ENCODE measurements around the gene CBX4. TPM values are rescaled to one million over a fixed set of nuclear protein-coding genes. Genes with fewer than 3 reads are reported as not detected.

CBX4 gene
- total and polyA plus RNA-seq, 2 of the 13 experiments (the other 11 are each of a cell fraction or from before 2014, with no cell fraction given): 25.8 to 50.8 TPM

- TF ChIP-seq, protein P1, sequence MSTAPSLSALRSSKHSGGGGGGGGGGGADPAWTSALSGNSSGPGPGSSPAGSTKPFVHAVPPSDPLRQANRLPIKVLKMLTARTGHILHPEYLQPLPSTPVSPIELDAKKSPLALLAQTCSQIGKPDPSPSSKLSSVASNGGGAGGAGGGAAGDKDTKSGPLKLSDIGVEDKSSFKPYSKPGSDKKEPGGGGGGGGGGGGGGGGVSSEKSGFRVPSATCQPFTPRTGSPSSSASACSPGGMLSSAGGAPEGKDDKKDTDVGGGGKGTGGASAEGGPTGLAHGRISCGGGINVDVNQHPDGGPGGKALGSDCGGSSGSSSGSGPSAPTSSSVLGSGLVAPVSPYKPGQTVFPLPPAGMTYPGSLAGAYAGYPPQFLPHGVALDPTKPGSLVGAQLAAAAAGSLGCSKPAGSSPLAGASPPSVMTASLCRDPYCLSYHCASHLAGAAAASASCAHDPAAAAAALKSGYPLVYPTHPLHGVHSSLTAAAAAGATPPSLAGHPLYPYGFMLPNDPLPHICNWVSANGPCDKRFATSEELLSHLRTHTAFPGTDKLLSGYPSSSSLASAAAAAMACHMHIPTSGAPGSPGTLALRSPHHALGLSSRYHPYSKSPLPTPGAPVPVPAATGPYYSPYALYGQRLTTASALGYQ (CRISPR knock-in tag; IDR thresholded peaks at IDR 0.05): peak; percentile 95
- TF ChIP-seq JARID2 (CRISPR knock-in tag; IDR thresholded peaks at IDR 0.05; ENCODE audit: insufficient replicate concordance) (peak; percentile 83), ZXDC (CRISPR knock-in tag; IDR thresholded peaks at IDR 0.05) (0 out of 2 replicates have a peak, but pooled peaks have one; percentile 33), YEATS2 (CRISPR knock-in tag; IDR thresholded peaks at IDR 0.05; ENCODE audit: borderline replicate concordance) (peak; percentile 28; the same call in 1 of the 2 replicates), KDM6A (CRISPR knock-in tag; IDR thresholded peaks at IDR 0.05; ENCODE audit: low read depth) (peak; percentile 87), HMGXB3 (CRISPR knock-in tag; IDR thresholded peaks at IDR 0.05; ENCODE audit: borderline replicate concordance) (peak; percentile 86), CBFB (CRISPR knock-in tag; IDR thresholded peaks at IDR 0.05) (peak; percentile 41; the same call in 1 of the 2 replicates), PAXIP1 (CRISPR knock-in tag; conservative IDR thresholded peaks at IDR 0.05) (peak; percentile 99), KDM4B (CRISPR knock-in tag; IDR thresholded peaks at IDR 0.05) (peak; percentile 51; the same call in 1 of the 2 replicates), STAT5B (CRISPR knock-in tag; IDR thresholded peaks at IDR 0.05) (0 out of 2 replicates have a peak, but pooled peaks have one; percentile 31)
- TF ChIP-seq, protein P2, sequence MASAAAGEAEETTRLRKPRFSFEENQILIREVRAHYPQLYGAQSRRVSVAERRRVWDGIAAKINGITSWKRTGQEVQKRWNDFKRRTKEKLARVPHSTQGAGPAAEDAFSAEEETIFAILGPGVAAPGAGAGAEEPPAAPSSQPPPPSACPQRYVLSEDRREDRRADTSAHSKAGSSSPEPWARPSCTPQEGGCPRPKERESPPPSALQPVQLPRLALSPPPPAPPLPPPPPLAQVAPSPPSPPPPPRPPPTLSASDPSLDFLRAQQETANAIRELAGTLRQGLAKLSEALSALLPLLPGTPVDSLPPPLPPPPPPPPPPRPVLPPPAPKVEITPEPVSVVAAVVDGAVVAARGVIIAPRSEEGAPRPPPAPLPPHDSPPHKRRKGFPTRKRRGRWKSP (CRISPR knock-in tag; IDR thresholded peaks at IDR 0.05): peak; percentile 84; the same call in 1 of the 2 replicates
Observed at GRCh38 chr17:79821331-79822095, 17.7 kb downstream of the CBX4 start (continued).
